Mucosa of descending colon (tissue), 3 donors: ENCODE measurements around the gene GLI3. TPM values are rescaled to one million over a fixed set of nuclear protein-coding genes. Genes with fewer than 3 reads are reported as not detected.

ENCODE experiments used
- ATAC-seq: fragments of 200-7000 bp; cut with Tn5 transposase; one replicate; pipeline ENCODE4 v1.9.1; 2020; ENCODE audit warnings: mild to moderate bottlenecking, moderate library complexity
- DNase-seq, 3 donors: peaks; one replicate each; pipeline ENCODE4 v3.0.0-alpha.2; 2020
- H3K36me3 ChIP-seq: fragments of 200-600 bp; one replicate; pipeline ENCODE4 v1.8.0; 2021; ENCODE audit warnings: low read depth, mild to moderate bottlenecking
- H3K4me1 ChIP-seq: fragments of 200-600 bp; one replicate; pipeline ENCODE4 v1.8.0; 2021; ENCODE audit warnings: low read depth, mild to moderate bottlenecking
- H3K4me3 ChIP-seq: fragments of 200-600 bp; one replicate; pipeline ENCODE4 v1.8.0; 2021; ENCODE audit warnings: mild to moderate bottlenecking
- H3K9me3 ChIP-seq: fragments of 200-600 bp; one replicate; pipeline ENCODE4 v1.8.0; 2021; ENCODE audit warnings: mild to moderate bottlenecking
- CTCF ChIP-seq: fragments of 200-600 bp; IDR thresholded peaks from one replicate; pipeline ENCODE4 v1.8.0; 2022; ENCODE audit warnings: antibody characterized with exemption, mild to moderate bottlenecking
- intact Hi-C, 2 donors: fragments of 100-400 bp; cut with DNase I in 1 of 2; cut with micrococcal nuclease in 1 of 2; formaldehyde crosslinking; loops; one replicate each; pipeline versions ENCODE4 v1.11.0 to v1.11.1; 2022; cut with DNase I, micrococcal nuclease
- total RNA-seq, 3 donors: library from RNA; stranded (reverse); fragmentation: NEBNext Ultra II Directional in 2 of 3; extraction: Animal tissue kit (Norgen Biotek cat#: 25700) in 2 of 3; gene quantifications; one replicate each; pipeline versions ENCODE4 v1.2.1 to v1.2.4, GENCODE V29; 2021 to 2023
- donor health status: DM: no; HTN: no; CAD: no; lungs with moderate emphysema.
- donor health status: DM: no; HTN: no; CAD: no.
- donor health status: DM: no; HTN: yes; CAD: no.

Gene GLI3
- total RNA-seq, 3 donors from 2014 or later = 3.0 to 56.3 (median 8.8) TPM

DNA sequence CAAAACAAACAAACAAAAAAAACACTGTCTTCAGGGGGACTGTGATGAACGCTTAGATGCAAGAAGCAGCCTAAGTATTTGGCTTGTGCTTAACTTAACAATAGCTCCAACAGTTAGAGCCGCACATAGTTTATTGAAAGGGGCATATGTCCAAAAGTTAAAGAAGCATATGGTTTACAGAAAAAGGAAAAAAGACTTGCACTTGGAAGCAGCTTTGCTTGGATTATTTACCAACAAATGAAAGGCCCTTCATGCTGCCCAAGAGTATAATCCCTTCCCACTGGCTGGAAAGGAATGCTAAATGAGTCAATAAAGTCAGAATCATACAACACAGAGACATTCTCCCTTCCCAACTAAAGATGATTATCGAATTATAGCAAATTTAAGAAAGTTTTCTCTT lies 77.9 kb downstream of the GLI3 start:
- DNase-seq = no peak
- H3K4me1 ChIP-seq = no peaks in the 10 kb centered on the region
- TF ChIP-seq CTCF = no peak
- H3K36me3 ChIP-seq = no peaks in the 10 kb centered on the region
- no peaks in the 10 kb centered on the region for H3K9me3 ChIP-seq
- no peak for ATAC-seq
- no peak overlapping the region for H3K4me3 ChIP-seq
- intact Hi-C loops = no loop called here

- no peak for TF ChIP-seq CTCF
- DNase-seq (no peak), ATAC-seq (no peak)
- no peaks in the 10 kb centered on the region for H3K9me3 ChIP-seq
- H3K4me1 ChIP-seq = no peaks in the 10 kb centered on the region
- intact Hi-C loops = no loop called here
- H3K36me3 ChIP-seq = no peaks in the 10 kb centered on the region
- H3K4me3 ChIP-seq = no peak overlapping the region
Observed at GRCh38 chr7:42156967-42157721, 79.9 kb downstream of the GLI3 start.

- TF ChIP-seq CTCF = no peak
- H3K4me3 ChIP-seq = no peak overlapping the region
- no peaks in the 10 kb centered on the region for H3K9me3 ChIP-seq
- H3K4me1 ChIP-seq = no peaks in the 10 kb centered on the region
- ATAC-seq (no peak), DNase-seq (no peak)
- no peaks in the 10 kb centered on the region for H3K36me3 ChIP-seq
- intact Hi-C loops = no loop called here
Observed at GRCh38 chr7:42156291-42156865, 80.6 kb downstream of the GLI3 start.

DNA sequence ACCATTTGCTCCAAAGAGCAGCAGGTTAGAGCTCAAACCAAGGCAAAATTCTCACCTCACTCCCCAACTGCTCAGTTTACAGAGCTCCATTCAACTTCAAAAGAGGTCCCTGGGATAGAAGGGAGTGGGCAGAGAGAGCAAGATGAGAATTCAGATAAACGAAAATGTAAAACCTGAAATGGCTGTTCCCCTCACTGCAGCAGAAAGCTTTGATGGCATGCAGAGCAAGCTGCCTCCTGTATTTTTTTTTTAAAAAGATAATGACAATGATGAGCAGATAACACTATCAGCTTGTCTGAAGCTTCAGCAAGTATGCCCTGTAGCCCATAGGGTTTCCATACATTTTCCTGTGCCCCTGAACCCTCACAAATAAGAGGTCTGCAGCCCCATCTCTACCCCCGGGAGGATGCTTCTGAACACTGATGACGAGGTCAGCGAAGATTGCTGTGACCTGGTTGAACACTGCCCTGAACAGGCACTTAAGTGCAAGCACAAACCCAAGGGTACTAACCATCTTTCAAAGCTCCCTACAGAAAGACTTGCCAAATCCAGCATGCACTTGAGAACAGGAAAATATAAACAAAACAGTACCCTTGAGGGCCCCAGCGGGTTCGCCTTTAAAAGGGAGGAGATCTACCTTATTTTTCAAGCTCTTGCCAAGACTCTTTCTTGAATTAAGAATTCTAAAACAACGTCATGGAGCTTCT lies 81.3 kb downstream of the GLI3 start:
- TF ChIP-seq CTCF = no peak
- no peak for ATAC-seq
- no peak for DNase-seq
- H3K36me3 ChIP-seq = no peaks in the 10 kb centered on the region
- H3K4me1 ChIP-seq = no peaks in the 10 kb centered on the region
- intact Hi-C loops = no loop called here
- no peaks in the 10 kb centered on the region for H3K9me3 ChIP-seq
- H3K4me3 ChIP-seq = no peak overlapping the region

DNA sequence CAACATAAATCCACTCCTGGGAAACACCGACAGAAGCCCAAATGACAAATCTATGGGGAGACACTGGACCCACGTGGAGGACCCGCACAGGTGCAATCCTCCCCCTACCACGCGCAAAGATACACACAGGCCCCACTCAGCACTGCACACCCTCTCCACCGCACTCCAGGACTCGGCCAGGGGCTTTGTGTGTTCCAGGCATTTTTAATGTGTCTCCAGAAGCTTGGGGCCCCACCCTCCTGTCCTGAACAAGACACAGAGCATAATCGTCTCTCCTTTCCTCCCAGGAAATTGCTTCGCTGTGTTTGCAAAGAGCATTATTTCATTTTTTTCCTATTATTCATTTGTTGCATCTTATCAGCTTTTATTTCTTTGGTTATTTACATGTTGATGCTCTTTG lies 82.8 kb downstream of the GLI3 start:
- Histone ChIP-seq H3K4me3 (no peak overlapping the region), H3K9me3 (no peaks in the 10 kb centered on the region), H3K36me3 (no peaks in the 10 kb centered on the region), H3K4me1 (no peaks in the 10 kb centered on the region)
- TF ChIP-seq CTCF = no peak
- ATAC-seq (no peak), DNase-seq (no peak)
- intact Hi-C loops = no loop called here
